ENCODE measurements around the gene MKI67. TPM values are rescaled to one million over a fixed set of nuclear protein-coding genes. Genes with fewer than 3 reads are reported as not detected.

MKI67 gene
- polyA plus RNA-seq, 4 donors = 46.2 to 57.7 (median 53.9) TPM

- no peak for DNase-seq (ENCODE audit: low read depth in 4 of 4, low spot score in 3 of 4)
These were observed 69.7 kb downstream of the MKI67 start for GRCh38 chr10:128056303-128057050.

GRCh38 chr10:128055061-128055868 is 71.0 kb downstream of the MKI67 start:
- no peak for DNase-seq (ENCODE audit: low read depth in 4 of 4, low spot score in 3 of 4)

- DNase-seq (ENCODE audit: low read depth in 4 of 4, low spot score in 3 of 4) = no peak
These were observed 71.9 kb downstream of the MKI67 start for GRCh38 chr10:128054163-128054970.

GRCh38 chr10:128053356-128053755 is 72.9 kb downstream of the MKI67 start:
- no peak for DNase-seq (ENCODE audit: low read depth in 4 of 4, low spot score in 3 of 4)

- no peak for DNase-seq (ENCODE audit: low read depth in 4 of 4, low spot score in 3 of 4)
These were observed 73.5 kb downstream of the MKI67 start for GRCh38 chr10:128052696-128053095.

- no peak for DNase-seq (ENCODE audit: low read depth in 4 of 4, low spot score in 3 of 4)
These were observed 74.7 kb downstream of the MKI67 start for GRCh38 chr10:128051548-128051947.

- DNase-seq (ENCODE audit: low read depth in 4 of 4, low spot score in 3 of 4) = no peak
These were observed 75.3 kb downstream of the MKI67 start for GRCh38 chr10:128050936-128051335.

- DNase-seq (ENCODE audit: low read depth in 4 of 4, low spot score in 3 of 4) = no peak
These were observed 76.1 kb downstream of the MKI67 start for GRCh38 chr10:128050121-128050516.

GRCh38 chr10:128049226-128050120 is 76.8 kb downstream of the MKI67 start:
- no peak for DNase-seq (ENCODE audit: low read depth in 4 of 4, low spot score in 3 of 4)

GRCh38 chr10:128048819-128049210 is 77.4 kb downstream of the MKI67 start:
- no peak for DNase-seq (ENCODE audit: low read depth in 4 of 4, low spot score in 3 of 4)

GRCh38 chr10:128047991-128048818 is 78.0 kb downstream of the MKI67 start:
- no peak for DNase-seq (ENCODE audit: low read depth in 4 of 4, low spot score in 3 of 4)

GRCh38 chr10:128047351-128047750 is 78.9 kb downstream of the MKI67 start:
- DNase-seq (ENCODE audit: low read depth in 4 of 4, low spot score in 3 of 4) = peak in 3 of 4 donors; percentile 39 to 65 (median 58)

GRCh38 chr10:128046953-128047290 is 79.3 kb downstream of the MKI67 start:
- DNase-seq (ENCODE audit: low read depth in 4 of 4, low spot score in 3 of 4) = no peak

Other genes with a start within 250 kb of the MKI67 start
- gene CLRN3, start 233.5 kb downstream of the MKI67 start, polyA plus RNA-seq (ENCODE audit: insufficient read length in 4 of 4) = 10 to 100 TPM in 3 of 4 donors, not detected in 1; 14.4 to 19.7 (median 17.0) TPM
- gene PTPRE, start 219.3 kb downstream of the MKI67 start, polyA plus RNA-seq (ENCODE audit: insufficient read length in 4 of 4) = 1 to 10 TPM; 4.0 to 8.0 (median 6.6) TPM

All from left renal pelvis (tissue), 4 donors.